ENCODE results near the gene ACOT9. TPM values are rescaled to one million over a fixed set of nuclear protein-coding genes. Genes with fewer than 3 reads are reported as not detected.

Gene ACOT9
- total and polyA plus RNA-seq, 9 donors: 23.0 to 43.3 (median 28.3) TPM

DNA sequence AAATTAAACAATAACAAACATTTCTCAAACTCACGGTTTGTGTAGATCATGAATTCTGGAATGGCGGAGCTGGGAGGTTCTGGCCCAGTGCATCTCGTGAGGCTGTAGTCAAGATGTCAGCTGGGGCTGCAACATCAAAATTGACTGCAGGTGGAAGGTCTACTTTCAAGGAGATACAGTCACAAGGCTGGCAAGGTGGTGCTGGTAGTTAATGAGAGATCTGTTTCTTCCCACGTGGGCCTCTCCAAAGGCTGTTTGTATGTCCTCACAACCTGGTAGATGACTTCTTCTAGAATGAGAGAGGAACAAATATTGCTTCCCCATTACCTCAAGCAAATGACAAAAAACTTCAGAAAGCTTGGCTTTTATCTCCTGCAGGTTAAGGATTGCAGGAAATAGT, 83.7 kb downstream of the ACOT9 start:
- 72 to 82% (median 77%) methylated on average over 4 of the region's 4 CpGs for WGBS, 3 donors
- TF ChIP-seq CTCF (IDR thresholded peaks at IDR 0.05): no peak
- TF ChIP-seq EP300 (IDR thresholded peaks at IDR 0.05): no peak
- TF ChIP-seq POLR2A (IDR thresholded peaks at IDR 0.05): no peak
- Histone ChIP-seq H3K4me1 (ENCODE audit: insufficient read depth) (peaks cover 1% of the 10 kb centered on the region), H3K36me3 (no peaks in the 10 kb centered on the region), H3K27ac (no peak overlapping the region), H3K9me3 (no peaks in the 10 kb centered on the region), H3K27me3 (no peaks in the 10 kb centered on the region), H3K4me3 (no peak overlapping the region)
- no peak for DNase-seq
- intact Hi-C loops (cut with DNase I): no loop called here

GRCh38 chrX:23656684-23657083, 86.4 kb downstream of the ACOT9 start:
- Histone ChIP-seq H3K4me3 (no peak overlapping the region), H3K36me3 (no peaks in the 10 kb centered on the region), H3K27ac (no peak overlapping the region), H3K27me3 (no peaks in the 10 kb centered on the region), H3K9me3 (no peaks in the 10 kb centered on the region), H3K4me1 (ENCODE audit: insufficient read depth) (peaks cover 1% of the 10 kb centered on the region)
- TF ChIP-seq POLR2A (IDR thresholded peaks at IDR 0.05) (no peak), CTCF (IDR thresholded peaks at IDR 0.05) (no peak), EP300 (IDR thresholded peaks at IDR 0.05) (no peak)
- intact Hi-C loops (cut with DNase I): no loop called here
- WGBS, 3 donors: 39 to 61% (median 52%) methylated on average over 3 of the region's 3 CpGs
- peak in 1 of 5 donors; percentile 12 for DNase-seq

DNA sequence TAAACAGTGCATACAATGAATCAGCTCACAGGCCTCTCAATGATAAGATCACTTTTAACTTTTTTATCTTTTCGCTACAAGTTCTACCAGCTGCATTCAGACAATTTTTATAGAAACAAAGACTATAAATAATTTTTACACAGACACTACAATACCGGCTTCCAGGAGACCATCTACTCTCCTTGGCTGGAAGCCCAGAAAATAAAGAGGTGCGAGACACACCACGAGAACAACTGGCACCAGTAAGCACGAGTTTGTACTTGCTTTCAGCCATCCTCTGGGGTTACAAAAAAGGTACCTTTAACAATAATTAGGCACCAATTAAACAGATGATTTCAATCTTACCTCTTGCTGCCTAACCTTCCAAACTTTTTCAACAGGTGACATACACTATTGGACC, 87.0 kb downstream of the ACOT9 start:
- no peak overlapping the region for H3K27ac ChIP-seq
- TF ChIP-seq POLR2A (IDR thresholded peaks at IDR 0.05) (no peak), CTCF (IDR thresholded peaks at IDR 0.05) (no peak), EP300 (IDR thresholded peaks at IDR 0.05) (no peak)

More for the DNA sequence above, 87.0 kb downstream of the ACOT9 start:
- Histone ChIP-seq H3K9me3 (no peaks in the 10 kb centered on the region), H3K27me3 (no peaks in the 10 kb centered on the region), H3K4me1 (ENCODE audit: insufficient read depth) (peaks cover 1% of the 10 kb centered on the region), H3K4me3 (no peak overlapping the region), H3K36me3 (no peaks in the 10 kb centered on the region)
- DNase-seq: no peak
- 37 to 45% (median 37%) methylated on average over 5 of the region's 5 CpGs for WGBS, 3 donors
- intact Hi-C loops (cut with DNase I): no loop called here

Small RNA genes lying within 50 kb of the gene (small RNA-seq; reads per million reads assigned to genes)
- gene RF00019: not detected

Other genes with a start within 250 kb of the ACOT9 start
- 100 to 1,000 TPM in 1 of 7 donors, 10 to 100 TPM in 6; 60.0 to 146 (median 73.2) TPM for gene PRDX4, start 75.8 kb downstream of the ACOT9 start, total RNA-seq
- gene PRDX4, start 75.8 kb downstream of the ACOT9 start, polyA plus RNA-seq: 100 to 1,000 TPM; 102 to 142 TPM
- 1,000 to 10,000 TPM in 1 of 7 donors, 100 to 1,000 TPM in 4, 10 to 100 TPM in 2; 58.7 to 3,021 (median 142) TPM for gene SAT1, start 39.9 kb upstream of the ACOT9 start, total RNA-seq
- gene SAT1, start 39.9 kb upstream of the ACOT9 start, polyA plus RNA-seq: 100 to 1,000 TPM; 227 to 470 TPM
- 10 to 100 TPM in 6 of 7 donors, 1 to 10 TPM in 1; 6.0 to 35.3 (median 13.3) TPM for gene APOO, start 164.7 kb upstream of the ACOT9 start, total RNA-seq
- gene APOO, start 164.7 kb upstream of the ACOT9 start, polyA plus RNA-seq: 10 to 100 TPM in 1 of 2 donors, 1 to 10 TPM in 1; 8.8 to 39.5 TPM
- gene CXorf58, start 164.7 kb upstream of the ACOT9 start, total RNA-seq: under 1 TPM in 3 of 7 donors, not detected in 4; 0.10 to 0.72 (median 0.34) TPM
- under 1 TPM in 1 of 2 donors, not detected in 1; 0.04 TPM for gene CXorf58, start 164.7 kb upstream of the ACOT9 start, polyA plus RNA-seq

All from ovary (tissue), 9 donors.